ENCODE data around the gene MORN1. TPM values are rescaled to one million over a fixed set of nuclear protein-coding genes. Genes with fewer than 3 reads are reported as not detected.

MORN1 gene
- total and polyA plus RNA-seq, 2 of the 8 experiments (the other 6 are each of a cell fraction or from before 2014, with no cell fraction given) = 5.0 to 9.1 TPM

- Histone ChIP-seq H3K27ac (ENCODE audit: low read depth, low read length) (peak within 1 kb of the TSS; percentile 63; the same call in 1 of the 2 replicates), H3K4me1 (replicated peaks in 1 of 4; ENCODE audit: control insufficient read depth in 3 of 4, insufficient read depth in 4 of 4, low read length in 3 of 4) (peaks cover 0 to 14% (median 11%) of the 10 kb centered on the region in 4 experiments; a peak in 5 of 7 replicates), H2BK15ac (ENCODE audit: low read length) (peak within 1 kb of the TSS; percentile 81; the same call in 1 of the 2 replicates), H3K4ac (replicated peaks; ENCODE audit: insufficient read length, low read depth, low read length) (peak within 1 kb of the TSS; percentile 96), H4K8ac (ENCODE audit: extremely low read depth, insufficient read depth, low read length) (peak within 1 kb of the TSS; percentile 95), H3K9me3 (ENCODE audit: insufficient read depth in 2 of 2, low read depth in 1 of 2, low read length in 1 of 2) (no peaks in the 10 kb centered on the region), H2BK5ac (ENCODE audit: low read depth, low read length) (peak within 1 kb of the TSS; percentile 78), H3K23ac (ENCODE audit: insufficient read length) (no peak within 1 kb of the TSS), H2BK20ac (ENCODE audit: low read length) (no peak within 1 kb of the TSS), H2BK12ac (ENCODE audit: low read depth, low read length) (no peak within 1 kb of the TSS; the same call in 1 of the 2 replicates), H3K36me3 (ENCODE audit: control insufficient read depth in 2 of 4, insufficient read depth in 4 of 4, low read length in 3 of 4) (peaks cover 2 to 10% (median 7%) of the 10 kb centered on the region in 4 experiments; a peak in 5 of 8 replicates), H3K14ac (ENCODE audit: insufficient read length) (no peak within 1 kb of the TSS), H4K20me1 (replicated peaks in 1 of 2; ENCODE audit: control insufficient read depth in 1 of 2, insufficient read depth in 2 of 2, low read length in 2 of 2) (peaks cover 0 to 8% of the 10 kb centered on the region in 2 experiments), H2BK120ac (replicated peaks; ENCODE audit: low read depth, low read length) (no peak within 1 kb of the TSS), H3K56ac (replicated peaks; ENCODE audit: insufficient read length, low read depth, low read length) (no peak within 1 kb of the TSS), H3K18ac (ENCODE audit: extremely low read depth, low read length) (peak within 1 kb of the TSS; percentile 97), H2AFZ (ENCODE audit: low read length) (no peak within 1 kb of the TSS; the same call in 1 of the 2 replicates), H4K5ac (ENCODE audit: insufficient read length, low read depth, low read length) (peak within 1 kb of the TSS; percentile 98), H3K27me3 (replicated peaks in 1 of 4; ENCODE audit: control insufficient read depth in 3 of 4, extremely low read depth in 1 of 4, insufficient read depth in 3 of 4, low read length in 3 of 4) (no peaks in the 10 kb centered on the region), H2AK5ac (ENCODE audit: low read depth, low read length) (peak within 1 kb of the TSS; percentile 75; the same call in 1 of the 2 replicates), H3K23me2 (ENCODE audit: low read depth, low read length) (peaks cover 15% of the 10 kb centered on the region), H3K4me2 (ENCODE audit: insufficient read depth in 1 of 2, low read depth in 2 of 2, low read length in 2 of 2) (peak within 1 kb of the TSS; percentile 75 to 91), H3K4me3 (ENCODE audit: extremely low read depth in 1 of 4, insufficient read depth in 2 of 4, low read depth in 3 of 4, low read length in 4 of 4) (peak within 1 kb of the TSS; percentile 60 to 92 (median 88)), H3K79me2 (ENCODE audit: control insufficient read depth in 1 of 2, insufficient read depth in 2 of 2, low read length in 2 of 2) (peaks cover 0 to 6% of the 10 kb centered on the region in 2 experiments; a peak in 1 of 4 replicates), H4K91ac (replicated peaks; ENCODE audit: insufficient read length, low read length) (peak within 1 kb of the TSS; percentile 97), H3K9ac (replicated peaks in 1 of 4; ENCODE audit: extremely low read depth in 1 of 4, low read depth in 3 of 4, low read length in 3 of 4) (peak within 1 kb of the TSS; percentile 39 to 97 (median 85)), H3K79me1 (ENCODE audit: low read depth, low read length) (no peaks in the 10 kb centered on the region)
- WGBS, 2 experiments (ENCODE audit: extremely low coverage in 1 of 2, insufficient coverage in 1 of 2, insufficient read length in 1 of 2, insufficient replicate concordance in 2 of 2, low coverage in 1 of 2, low lambda C conversion rate in 2 of 2, missing lambda C conversion rate in 1 of 2) = 6% methylated on average over 21 of the region's 55 CpGs; no CpG with 5 or more reads in 1 of the 2 experiments
- FAIRE-seq = no peak
- ChIA-PET POLR2A (ENCODE audit: partially characterized antibody) (interaction anchor here (0.8 to 3.6 kb wide), 6 partner anchors 10 to 111 kb away, joined by 3 to 13 read pairs (median 3); no protein-coding TSS in a partner anchor), CTCF (ENCODE audit: partially characterized antibody) (interaction anchor here (0.9 to 1.8 kb wide), 4 partner anchors 10 to 135 kb away, joined by 3 to 7 read pairs (median 4); no protein-coding TSS in a partner anchor)
- DNase-seq (ENCODE audit: low read depth in 1 of 2, low spot score in 2 of 2) = peak; percentile 81 to 99
- TF ChIP-seq BACH1 (IDR thresholded peaks at IDR 0.05; ENCODE audit: low read length) (no peak), SP2 (IDR thresholded peaks at IDR 0.05; ENCODE audit: low read length) (no peak)
Measured at GRCh38 chr1:2412395-2412772, 21.0 kb upstream of the MORN1 start, which contains the start of gene PEX10. Gene PEX10 (minus strand): TSS chr1:2412564. CDS start chr1:2412502, 62 bp downstream.

Measured in H1 (cell line).